ENCODE measurements around the gene SUPT7L.
"Not testable (repeated sequence)": the region's sequence is repeated elsewhere in the genome, so short reads cannot be mapped to it uniquely, and the experiment has no call there.

The SUPT7L gene

GRCh38 chr2:27705851-27706622 lies 42.6 kb upstream of the SUPT7L start:
- peak; percentile 33 to 79 for DNase-seq (ENCODE audit: low read depth in 1 of 2, low spot score in 1 of 2)
- TF ChIP-seq JUND (IDR thresholded peaks at IDR 0.05; ENCODE audit: low read depth): 0 out of 2 replicates have a peak, but pooled peaks have one; percentile 20
- in situ Hi-C loops (cut with HindIII; ENCODE audit: low pct_unique_long_range_greater_than_20kb, low sequenced_read_pairs): no loop called here

GRCh38 chr2:27704342-27704876 lies 41.0 kb upstream of the SUPT7L start:
- in situ Hi-C loops (cut with HindIII; ENCODE audit: low pct_unique_long_range_greater_than_20kb, low sequenced_read_pairs): no loop called here

DNA sequence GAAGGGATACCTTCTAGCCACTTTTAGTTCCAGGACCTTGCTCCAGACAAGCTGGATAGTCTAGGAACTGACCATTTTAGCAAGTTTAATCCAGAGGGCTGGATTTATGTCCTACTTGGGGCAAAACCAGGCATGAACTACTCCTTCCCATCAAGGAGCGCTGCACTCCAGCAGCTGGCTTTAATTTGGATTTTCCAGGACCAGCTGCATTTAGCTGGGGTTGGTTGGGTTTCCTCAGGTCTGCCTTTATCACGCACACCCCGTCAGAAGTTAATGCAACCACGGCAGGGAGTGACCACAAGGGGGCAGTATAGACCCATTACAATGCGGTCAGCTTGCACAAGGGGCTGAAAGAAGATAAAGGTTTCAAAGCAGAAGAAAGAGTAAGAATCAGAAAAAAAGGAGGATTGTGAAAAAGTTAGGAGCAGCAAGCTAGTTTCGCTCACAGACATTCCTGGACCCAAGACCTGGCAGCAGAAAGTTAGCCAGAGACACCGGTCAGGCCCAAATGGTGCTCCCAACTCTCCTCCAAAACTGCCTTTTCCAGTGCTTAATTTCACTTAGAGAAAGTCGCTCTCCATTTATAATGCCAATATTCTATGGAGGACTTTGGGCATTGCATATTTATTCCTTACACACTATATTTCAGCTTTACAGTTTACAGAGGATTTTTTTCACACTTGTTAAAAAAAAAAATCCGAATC lies 40.4 kb upstream of the SUPT7L start:
- peak; percentile 57 to 72 for DNase-seq (ENCODE audit: low read depth in 1 of 2, low spot score in 1 of 2)
- in situ Hi-C loops (cut with HindIII; ENCODE audit: low pct_unique_long_range_greater_than_20kb, low sequenced_read_pairs): no loop called here
- TF ChIP-seq JUND (IDR thresholded peaks at IDR 0.05; ENCODE audit: low read depth): no peak

More at GRCh38 chr2:27704342-27704876, 41.0 kb upstream of the SUPT7L start:
- TF ChIP-seq JUND (IDR thresholded peaks at IDR 0.05; ENCODE audit: low read depth): no peak
- no peak for DNase-seq (ENCODE audit: low read depth in 1 of 2, low spot score in 1 of 2)

DNA sequence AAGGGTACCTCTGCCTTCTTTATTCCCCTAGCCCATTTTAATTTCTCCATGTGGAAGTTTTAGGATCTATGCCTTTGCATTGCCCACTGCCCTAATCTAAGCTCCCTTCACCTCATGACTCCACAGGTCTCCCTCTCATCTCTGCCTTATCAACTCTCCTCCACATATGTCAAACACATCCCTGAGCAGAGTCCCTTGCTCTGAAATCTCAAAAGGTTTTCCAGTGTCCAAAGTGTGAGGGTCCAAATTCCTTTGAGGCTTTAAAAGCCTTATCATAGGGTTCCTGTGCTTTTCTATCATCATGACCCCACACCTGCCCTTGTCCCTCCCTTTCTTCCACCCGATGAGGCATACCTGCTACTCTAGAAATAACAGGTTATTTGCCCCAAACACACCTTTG lies 38.9 kb upstream of the SUPT7L start:
- no peak for DNase-seq (ENCODE audit: low read depth in 1 of 2, low spot score in 1 of 2)
- TF ChIP-seq JUND (IDR thresholded peaks at IDR 0.05; ENCODE audit: low read depth): no peak
- in situ Hi-C loops (cut with HindIII; ENCODE audit: low pct_unique_long_range_greater_than_20kb, low sequenced_read_pairs): no loop called here

DNA sequence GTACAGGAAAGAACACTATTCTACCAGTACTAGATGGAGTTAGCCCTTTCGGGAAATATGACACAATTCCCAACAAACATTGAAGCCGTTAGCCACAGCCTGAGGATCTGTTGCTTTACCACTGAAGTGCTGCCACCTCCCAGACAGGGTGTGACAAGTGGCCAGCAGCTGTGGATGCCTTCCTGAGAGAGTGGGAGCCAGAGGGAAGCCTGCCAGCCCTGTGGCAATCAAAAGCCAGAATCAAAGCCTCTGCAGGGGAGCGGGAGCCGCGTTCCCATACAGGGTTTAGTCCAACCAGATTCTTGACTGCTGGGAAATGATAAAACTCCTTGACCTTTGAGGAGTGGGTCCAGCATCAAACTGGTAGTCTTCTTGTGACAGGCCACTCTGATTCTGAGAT lies 38.3 kb upstream of the SUPT7L start:
- no peak for DNase-seq (ENCODE audit: low read depth in 1 of 2, low spot score in 1 of 2)
- in situ Hi-C loops (cut with HindIII; ENCODE audit: low pct_unique_long_range_greater_than_20kb, low sequenced_read_pairs): no loop called here
- TF ChIP-seq JUND (IDR thresholded peaks at IDR 0.05; ENCODE audit: low read depth): no peak

DNA sequence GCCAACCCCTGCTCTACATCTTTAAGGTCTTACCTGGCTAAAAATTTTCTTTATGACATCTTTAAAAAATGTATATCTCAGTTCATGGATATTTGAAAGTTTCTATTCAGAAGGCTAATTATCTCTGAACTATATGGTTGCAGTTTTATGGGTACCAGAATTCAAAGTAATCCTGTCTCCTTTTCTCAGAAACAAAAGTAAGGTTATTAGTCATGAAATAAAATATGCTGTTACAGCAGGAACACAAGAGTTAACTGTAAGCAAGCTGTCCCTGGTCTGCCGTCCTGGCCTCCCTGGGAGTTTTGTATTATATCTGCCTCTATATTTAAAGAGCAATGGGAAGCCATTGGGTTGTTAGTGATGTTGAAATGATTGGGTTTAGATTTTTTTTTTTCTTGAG lies 34.2 kb upstream of the SUPT7L start:
- no peak for TF ChIP-seq JUND (IDR thresholded peaks at IDR 0.05; ENCODE audit: low read depth)
- no peak for DNase-seq (ENCODE audit: low read depth in 1 of 2, low spot score in 1 of 2)
- in situ Hi-C loops (cut with HindIII; ENCODE audit: low pct_unique_long_range_greater_than_20kb, low sequenced_read_pairs): no loop called here

DNA sequence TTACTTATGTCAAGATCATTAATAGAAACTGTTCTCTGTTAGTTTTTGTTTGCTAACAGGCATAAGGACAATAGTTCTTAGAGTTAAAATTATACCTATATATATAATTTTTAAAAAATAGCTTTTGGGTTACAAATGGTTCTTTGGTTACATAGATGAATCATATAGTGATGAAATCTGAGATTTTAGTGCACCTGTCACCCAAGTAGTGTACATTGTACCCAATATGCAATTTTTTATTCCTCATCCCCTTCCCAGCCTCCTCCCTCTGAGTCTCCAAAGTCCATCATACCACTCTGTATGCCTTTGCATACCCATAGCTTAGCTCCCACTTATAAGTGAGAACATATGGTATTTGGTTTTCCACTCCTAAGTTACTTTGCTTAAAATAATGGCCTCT lies 26.6 kb upstream of the SUPT7L start:
- DNase-seq (ENCODE audit: low read depth in 1 of 2, low spot score in 1 of 2): no peak
- no peak for TF ChIP-seq JUND (IDR thresholded peaks at IDR 0.05; ENCODE audit: low read depth)
- in situ Hi-C loops (cut with HindIII; ENCODE audit: low pct_unique_long_range_greater_than_20kb, low sequenced_read_pairs): no loop called here

- no peak for TF ChIP-seq JUND (IDR thresholded peaks at IDR 0.05; ENCODE audit: low read depth)
- in situ Hi-C loops (cut with HindIII; ENCODE audit: low pct_unique_long_range_greater_than_20kb, low sequenced_read_pairs): no loop called here
- no peak for DNase-seq (ENCODE audit: low read depth in 1 of 2, low spot score in 1 of 2)
These were observed 26.0 kb upstream of the SUPT7L start for GRCh38 chr2:27689424-27689823.

DNA sequence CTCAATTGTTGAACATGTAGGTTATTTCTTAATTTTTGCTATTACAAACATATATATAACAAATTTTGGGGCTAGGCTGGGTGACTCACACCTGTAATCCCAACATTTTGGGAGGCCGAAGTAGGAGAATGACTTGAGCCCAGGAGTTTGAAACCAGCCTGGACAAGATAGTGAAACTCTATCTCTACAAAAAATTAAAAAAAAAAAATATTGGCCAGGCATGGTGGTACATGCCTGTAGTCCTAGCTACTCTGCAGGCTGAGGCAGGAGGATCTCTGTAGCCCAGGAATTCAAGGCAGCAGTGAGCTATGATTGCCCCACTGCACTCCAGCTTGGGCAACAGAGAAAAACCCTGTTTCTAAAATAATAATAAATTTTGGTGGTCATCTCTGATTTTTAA lies 23.8 kb upstream of the SUPT7L start:
- DNase-seq (ENCODE audit: low read depth in 1 of 2, low spot score in 1 of 2): no peak
- no peak for TF ChIP-seq JUND (IDR thresholded peaks at IDR 0.05; ENCODE audit: low read depth)
- in situ Hi-C loops (cut with HindIII; ENCODE audit: low pct_unique_long_range_greater_than_20kb, low sequenced_read_pairs): no loop called here

DNA sequence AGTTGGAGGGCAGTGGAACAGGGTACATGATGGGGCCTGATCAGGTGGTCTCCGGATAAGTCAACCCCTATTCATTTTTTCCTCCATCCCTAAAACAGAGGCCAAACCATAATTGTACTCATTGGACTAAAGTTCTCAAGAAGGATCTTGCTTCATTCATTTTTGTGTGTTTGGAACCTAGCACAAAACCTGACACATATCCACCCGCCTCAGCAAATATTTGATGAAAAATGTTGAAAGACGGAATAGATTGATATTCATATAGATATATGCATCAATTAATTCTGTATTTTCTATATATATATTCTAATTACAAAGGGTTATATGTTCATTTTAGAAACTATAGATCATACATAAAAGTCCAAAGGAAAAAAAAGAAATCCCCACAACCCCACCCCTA lies 22.2 kb upstream of the SUPT7L start:
- TF ChIP-seq JUND (IDR thresholded peaks at IDR 0.05; ENCODE audit: low read depth): no peak
- in situ Hi-C loops (cut with HindIII; ENCODE audit: low pct_unique_long_range_greater_than_20kb, low sequenced_read_pairs): no loop called here

GRCh38 chr2:27685006-27685405 lies 21.6 kb upstream of the SUPT7L start:
- in situ Hi-C loops (cut with HindIII; ENCODE audit: low pct_unique_long_range_greater_than_20kb, low sequenced_read_pairs): not testable (repeated sequence)

More for the DNA sequence above, 22.2 kb upstream of the SUPT7L start:
- no peak for DNase-seq (ENCODE audit: low read depth in 1 of 2, low spot score in 1 of 2)

GRCh38 chr2:27683390-27684071 lies 20.1 kb upstream of the SUPT7L start:
- TF ChIP-seq JUND (IDR thresholded peaks at IDR 0.05; ENCODE audit: low read depth): no peak
- DNase-seq (ENCODE audit: low read depth in 1 of 2, low spot score in 1 of 2): peak in 1 of 2 experiments; percentile 94
- in situ Hi-C loops (cut with HindIII; ENCODE audit: low pct_unique_long_range_greater_than_20kb, low sequenced_read_pairs): no loop called here

More at GRCh38 chr2:27685006-27685405, 21.6 kb upstream of the SUPT7L start:
- not testable (repeated sequence) for DNase-seq (ENCODE audit: low read depth in 1 of 2, low spot score in 1 of 2)

GRCh38 chr2:27682334-27682771 lies 18.9 kb upstream of the SUPT7L start:
- DNase-seq (ENCODE audit: low read depth in 1 of 2, low spot score in 1 of 2); in situ Hi-C loops (cut with HindIII; ENCODE audit: low pct_unique_long_range_greater_than_20kb, low sequenced_read_pairs): not testable (repeated sequence)

All from T47D (cell line).